Measurements from ENCODE around the gene CDK4.

The CDK4 gene

GRCh38 chr12:57737467-57738460 is 14.3 kb downstream of the CDK4 start:
- DNase-seq = peak in 1 of 2 experiments; percentile 60

- DNase-seq = peak in 1 of 2 experiments; percentile 52
Measured at GRCh38 chr12:57736741-57737466, 15.2 kb downstream of the CDK4 start.

GRCh38 chr12:57735952-57736740 is 16.0 kb downstream of the CDK4 start:
- DNase-seq = peak in 1 of 2 experiments; percentile 72

- peak in 1 of 2 experiments; percentile 35 for DNase-seq
Measured at GRCh38 chr12:57735198-57735855, 16.8 kb downstream of the CDK4 start.

GRCh38 chr12:57734591-57734990 is 17.5 kb downstream of the CDK4 start:
- DNase-seq = no peak

- DNase-seq = no peak
Measured at GRCh38 chr12:57733928-57734327, 18.2 kb downstream of the CDK4 start.

- DNase-seq = no peak
Measured at GRCh38 chr12:57732726-57733593, 19.1 kb downstream of the CDK4 start.

- DNase-seq = no peak
Measured at GRCh38 chr12:57732270-57732669, 19.8 kb downstream of the CDK4 start.

- DNase-seq = no peak
Measured at GRCh38 chr12:57731411-57732080, 20.6 kb downstream of the CDK4 start.

- no peak for DNase-seq
Measured at GRCh38 chr12:57730336-57731067, 21.6 kb downstream of the CDK4 start.

- no peak for DNase-seq
Measured at GRCh38 chr12:57729321-57729844, 22.7 kb downstream of the CDK4 start.

GRCh38 chr12:57727758-57728395 is 24.2 kb downstream of the CDK4 start:
- DNase-seq = no peak

GRCh38 chr12:57726884-57727757 is 25.0 kb downstream of the CDK4 start:
- DNase-seq = peak in 1 of 2 experiments; percentile 69

GRCh38 chr12:57726151-57726883 is 25.8 kb downstream of the CDK4 start:
- peak; percentile 76 to 95 for DNase-seq

- DNase-seq = no peak
Measured at GRCh38 chr12:57725851-57726150, 26.3 kb downstream of the CDK4 start.

GRCh38 chr12:57724936-57725740 is 27.0 kb downstream of the CDK4 start:
- no peak for DNase-seq
